HG03066 (cell line): Measurements from ENCODE around the gene PBRM1.
"Not testable (repeated sequence)": the region's sequence is repeated elsewhere in the genome, so short reads cannot be mapped to it uniquely, and the experiment has no call there.

Experiments used
- ATAC-seq: cut with Tn5 transposase; IDR thresholded peaks from one replicate; pipeline ENCODE4 v1.9.1; 2021; ENCODE audit warnings: low read depth; ENCODE audit not compliant: unreplicated experiment

PBRM1 gene

DNA sequence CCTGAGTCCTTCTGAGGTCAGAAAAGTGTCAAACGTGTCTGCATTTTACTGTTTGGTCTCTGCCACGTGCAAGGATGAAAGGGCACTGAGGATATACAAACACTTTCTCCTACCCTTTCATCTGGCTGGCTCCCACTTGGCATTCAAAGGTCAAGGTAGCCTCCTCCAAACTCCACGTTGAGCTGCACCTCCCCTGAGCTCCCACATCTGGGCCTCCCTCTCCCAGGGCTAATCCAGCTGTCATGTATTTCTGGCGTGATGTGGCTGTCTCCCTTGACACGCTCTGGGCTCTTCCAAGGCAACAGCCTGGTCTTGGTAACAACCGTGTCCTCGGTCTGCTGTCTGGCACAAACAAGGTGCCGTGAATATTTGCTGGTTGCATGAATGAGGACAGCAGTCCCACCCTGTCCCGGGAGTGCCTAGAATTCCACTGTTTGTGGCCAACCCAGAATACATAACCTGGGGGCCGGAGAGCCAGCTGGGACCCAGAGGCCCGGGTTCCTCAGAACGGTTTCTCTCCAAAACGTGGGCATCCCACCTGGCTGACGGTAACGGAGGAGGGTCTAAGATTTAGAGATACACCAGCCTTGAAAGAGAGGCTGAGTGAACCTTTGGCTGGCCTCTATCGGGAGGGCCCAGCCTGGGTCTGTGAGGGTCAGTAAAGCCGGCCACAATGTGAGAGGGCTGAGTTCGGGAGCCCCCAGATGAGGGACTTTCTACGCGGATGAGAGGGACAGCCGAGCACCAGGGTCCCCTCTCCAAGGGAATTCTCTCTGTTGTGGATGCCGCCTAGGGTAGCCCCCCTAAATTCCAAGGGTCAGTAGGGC is 19.1 kb upstream of the PBRM1 start:
- ATAC-seq = peak; percentile 8

DNA sequence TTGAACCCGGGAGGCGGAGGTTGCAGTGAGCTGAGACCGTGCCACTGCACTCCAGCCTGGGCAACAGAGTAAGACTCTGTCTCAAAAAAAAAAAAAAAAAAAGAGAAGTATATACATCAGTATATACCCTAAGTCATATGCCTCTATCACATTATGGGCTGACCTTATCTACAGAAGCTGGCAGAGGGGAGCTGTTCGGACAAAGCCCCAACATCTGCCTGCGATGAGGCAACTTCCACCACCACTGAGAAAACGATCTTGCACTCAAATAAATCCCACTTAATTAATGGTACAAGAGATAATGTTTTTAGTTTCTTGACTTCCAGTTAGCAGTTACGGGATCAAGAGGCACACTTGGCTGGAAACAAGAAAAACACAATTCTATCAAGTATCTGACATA is 17.6 kb upstream of the PBRM1 start:
- ATAC-seq = no peak

DNA sequence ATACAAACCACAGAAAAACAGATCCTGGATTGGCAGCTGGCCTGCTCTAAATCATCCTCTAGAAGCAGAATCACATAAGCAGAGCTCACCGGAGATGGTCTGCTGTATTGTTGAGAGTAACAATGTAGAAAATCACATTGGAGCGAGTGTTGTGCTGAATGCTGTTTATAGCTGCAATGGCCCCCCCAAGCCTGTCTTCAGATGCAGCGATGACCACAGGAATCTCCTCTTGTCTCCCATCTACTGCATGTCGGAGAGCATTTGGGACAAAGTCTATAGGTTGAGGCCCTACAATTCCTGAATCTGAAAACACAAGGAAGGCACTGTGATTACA is 11.9 kb upstream of the PBRM1 start:
- ATAC-seq = no peak

DNA sequence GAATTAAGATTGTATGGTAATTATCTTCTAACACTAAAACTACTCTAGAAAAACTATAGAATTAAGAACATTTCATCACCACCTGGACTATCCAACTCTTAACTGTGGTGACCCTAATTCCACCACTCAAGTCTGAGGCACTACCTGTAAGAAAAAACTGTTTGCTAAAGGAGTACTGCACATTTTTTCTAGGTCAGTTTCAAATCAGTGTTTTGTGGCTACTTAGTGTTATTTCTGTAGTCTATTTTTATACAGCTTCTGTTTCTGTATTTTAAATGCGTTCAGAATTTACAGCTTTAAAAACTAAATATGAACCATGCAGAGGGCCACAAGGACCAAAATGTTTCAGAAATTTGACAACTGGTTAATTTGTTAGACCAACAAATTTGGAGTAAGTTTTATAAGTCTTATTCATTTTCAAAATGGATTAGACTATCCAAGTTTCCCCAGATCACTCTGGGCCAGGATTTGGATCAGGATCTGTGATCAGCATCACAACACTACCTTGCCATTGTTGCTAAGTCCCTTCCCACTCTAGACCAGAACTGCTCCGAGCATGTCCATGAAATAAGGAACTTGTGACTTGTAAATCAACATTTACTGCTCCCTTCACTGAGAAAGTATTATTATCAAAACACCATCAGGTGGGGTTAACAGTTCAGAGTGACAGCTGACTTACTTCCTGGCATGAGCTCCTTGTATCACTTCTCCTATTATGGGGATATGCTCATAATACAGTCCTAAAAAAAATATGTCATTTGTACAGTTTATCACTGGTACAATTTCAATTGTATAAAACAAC is 11.3 kb upstream of the PBRM1 start:
- ATAC-seq = no peak

DNA sequence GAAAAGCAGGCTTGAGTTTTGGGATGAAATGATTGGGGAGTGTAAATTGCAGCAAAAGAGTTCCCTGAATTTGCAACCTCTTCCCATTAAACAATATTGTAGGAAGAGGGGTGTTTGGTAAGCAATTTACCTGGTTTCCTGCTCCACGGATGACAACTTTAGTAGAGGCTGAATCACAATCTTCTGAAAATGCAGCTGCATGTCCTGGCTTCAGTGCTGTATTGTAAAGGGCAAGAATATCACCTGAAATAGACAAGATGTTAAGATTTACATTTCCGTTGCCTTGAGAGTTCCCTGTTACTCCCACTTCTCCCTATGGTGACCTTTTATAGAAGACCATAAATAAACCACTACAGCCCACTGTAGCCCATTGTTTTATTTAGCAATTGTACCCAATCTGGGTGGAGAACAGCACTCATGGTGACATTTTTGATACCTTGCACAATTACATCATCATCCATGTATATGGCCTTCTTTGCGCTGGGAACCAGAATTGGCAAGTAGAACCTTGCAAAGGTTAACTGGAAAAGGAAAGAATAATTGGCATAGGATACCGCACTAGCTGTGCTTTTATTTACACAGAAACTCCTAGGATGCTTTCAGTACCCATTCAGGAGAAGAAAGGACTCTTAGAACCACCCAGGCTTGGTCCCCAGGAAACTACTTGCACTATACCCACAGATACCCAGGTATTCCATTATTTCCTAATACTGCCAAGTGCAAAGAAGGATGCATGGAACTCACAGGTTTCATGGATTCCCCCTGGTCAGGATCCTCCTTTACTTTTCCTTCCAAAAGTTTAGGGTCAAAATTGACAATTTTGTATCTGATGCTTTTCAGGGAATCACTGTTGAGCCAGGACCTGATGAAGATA is 10.3 kb upstream of the PBRM1 start:
- ATAC-seq = no peak

DNA sequence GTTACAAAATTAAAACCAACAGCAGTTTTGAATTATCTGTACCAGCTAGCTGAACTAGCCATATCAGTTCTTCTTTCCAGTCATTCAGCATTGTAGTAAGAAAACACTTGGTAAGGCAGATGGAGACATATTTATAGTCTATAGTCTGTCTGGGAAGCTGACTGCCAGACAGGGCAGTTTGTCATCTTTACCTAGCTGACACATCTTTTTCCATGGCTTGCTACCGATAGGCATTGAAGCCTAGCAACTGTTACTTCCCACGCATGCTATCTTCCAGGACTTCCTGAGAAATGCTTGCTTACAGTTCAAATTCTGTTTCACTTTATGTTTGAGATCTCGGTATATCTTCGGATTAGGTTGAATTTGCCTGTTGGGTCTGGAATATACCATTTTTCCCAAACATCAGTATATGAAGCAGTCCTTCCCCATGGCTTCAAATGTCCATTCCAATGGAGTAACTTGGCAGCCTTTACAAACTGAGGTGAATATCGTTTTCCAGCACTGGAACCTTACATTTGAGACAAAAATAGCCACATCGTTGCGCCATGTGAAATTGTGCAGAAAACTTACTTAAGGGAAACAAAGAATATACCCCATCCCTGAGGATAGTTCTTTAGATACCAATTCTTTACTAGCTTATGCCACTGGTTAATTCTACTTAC is 8.9 kb upstream of the PBRM1 start:
- ATAC-seq = no peak

DNA sequence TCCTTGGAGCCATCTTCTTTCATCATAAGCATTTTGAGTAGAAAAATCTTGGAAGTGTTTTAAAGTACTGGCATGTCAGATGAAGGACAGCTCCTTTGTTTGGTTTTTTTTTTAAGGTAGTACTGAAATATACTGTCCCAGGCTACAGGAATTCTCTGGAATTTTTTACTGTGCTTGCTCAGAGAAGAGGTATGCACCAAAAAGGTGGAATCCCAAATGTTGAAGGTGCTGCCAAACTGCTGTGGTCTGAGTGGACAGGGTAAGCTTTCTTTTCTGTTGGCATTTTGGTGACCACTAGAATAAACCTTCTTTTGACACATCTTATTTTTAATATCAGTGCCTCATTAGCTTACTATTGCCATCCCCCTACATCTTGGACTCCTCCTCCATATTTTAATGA is 7.4 kb upstream of the PBRM1 start:
- ATAC-seq = no peak

DNA sequence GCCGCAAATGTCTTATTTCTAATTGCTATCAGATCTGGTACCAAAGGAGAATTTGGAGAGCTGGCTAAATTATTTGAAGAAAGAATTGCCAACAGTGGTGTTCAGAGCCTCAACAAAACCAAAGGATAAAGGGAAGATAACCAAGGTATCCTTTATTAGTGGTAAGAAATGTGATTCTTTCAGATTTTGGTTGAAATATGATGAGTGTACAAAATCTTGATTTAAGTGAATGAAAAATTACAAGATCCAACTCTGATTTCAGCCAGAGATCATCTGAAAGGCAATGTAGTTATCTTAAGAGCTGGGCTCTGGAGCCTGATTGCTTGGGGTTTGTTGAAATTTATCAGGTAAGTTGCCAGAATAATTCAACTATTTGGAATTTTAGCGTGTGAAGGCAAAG is 4.8 kb upstream of the PBRM1 start:
- no peak for ATAC-seq

DNA sequence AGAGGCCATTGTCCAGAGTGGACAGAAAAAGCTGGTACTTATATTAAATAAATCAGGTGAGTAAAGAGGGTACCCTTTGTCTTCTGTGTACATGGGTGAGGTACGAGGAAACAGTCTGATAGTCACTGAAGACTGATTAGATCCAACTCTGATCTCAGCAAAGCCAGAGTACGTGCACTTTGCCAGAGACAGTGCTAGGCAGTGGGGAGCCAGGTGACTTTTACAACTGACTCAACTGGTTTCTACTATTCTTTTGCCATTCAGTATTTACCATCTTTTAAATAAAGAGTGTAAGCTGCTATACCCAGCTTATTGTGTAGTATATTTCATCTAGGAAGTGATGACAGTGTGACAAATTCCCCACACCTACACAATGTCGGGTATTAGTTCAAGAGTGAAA is 3.4 kb upstream of the PBRM1 start:
- no peak for ATAC-seq

DNA sequence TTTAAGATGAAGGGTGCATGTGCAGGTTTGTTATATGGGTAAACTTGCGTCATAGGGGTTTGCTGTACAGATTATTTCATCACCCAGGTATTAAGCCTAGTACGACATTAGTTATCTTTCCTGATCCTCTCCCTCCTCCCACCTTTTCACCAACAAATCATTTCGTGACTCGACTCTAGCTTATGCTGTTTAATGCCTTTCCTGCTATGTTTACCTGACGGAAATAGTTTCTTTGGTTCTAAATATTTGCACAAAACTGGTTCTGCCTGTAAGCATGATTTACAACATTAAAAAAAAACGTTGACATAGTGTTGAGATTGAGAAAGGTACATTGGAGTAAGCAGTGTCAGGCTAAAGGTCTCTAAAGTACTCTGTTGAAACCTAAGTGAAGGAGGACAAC is 2.6 kb upstream of the PBRM1 start:
- no peak for ATAC-seq

DNA sequence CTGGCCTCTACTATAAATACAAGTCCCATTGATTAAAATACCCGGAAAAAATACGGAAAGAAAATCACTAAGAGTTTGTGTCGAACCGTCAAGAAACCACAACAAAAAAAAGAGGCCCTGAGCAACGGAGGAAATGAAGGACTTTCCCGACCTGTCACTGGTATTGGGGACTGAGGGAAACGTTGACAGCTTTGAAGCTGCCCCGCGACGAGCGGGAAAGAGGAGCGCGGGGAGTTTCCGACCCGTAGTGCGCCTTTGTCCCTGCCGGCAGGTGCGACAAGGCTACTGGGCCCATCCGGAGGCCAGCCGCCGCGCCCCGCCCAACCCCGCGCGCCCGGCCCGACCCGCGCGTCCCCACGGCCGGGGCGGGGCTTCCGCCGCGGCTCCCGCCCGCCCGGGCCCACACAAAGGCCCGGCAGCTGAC is 416 bp downstream of the PBRM1 start:
- peak; percentile 68 for ATAC-seq

DNA sequence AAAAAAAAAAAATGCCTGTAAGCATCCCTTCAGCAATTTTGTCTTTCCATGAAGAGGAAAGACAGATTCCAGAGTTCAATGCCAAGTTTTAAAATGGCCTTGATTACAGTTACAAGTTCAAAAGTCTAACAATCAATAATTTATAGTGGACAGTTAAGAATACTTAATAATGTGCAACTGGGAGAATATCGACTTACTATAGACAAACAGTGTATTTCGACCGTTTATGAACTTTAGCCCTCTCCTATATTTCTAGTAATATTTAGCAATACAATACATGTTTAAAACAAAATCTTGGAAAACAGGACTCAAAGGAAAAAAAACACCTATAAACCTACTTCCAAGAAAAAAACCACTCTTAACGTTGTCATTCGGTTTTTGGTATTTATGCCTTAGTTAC is 1.5 kb downstream of the PBRM1 start:
- ATAC-seq = no peak

DNA sequence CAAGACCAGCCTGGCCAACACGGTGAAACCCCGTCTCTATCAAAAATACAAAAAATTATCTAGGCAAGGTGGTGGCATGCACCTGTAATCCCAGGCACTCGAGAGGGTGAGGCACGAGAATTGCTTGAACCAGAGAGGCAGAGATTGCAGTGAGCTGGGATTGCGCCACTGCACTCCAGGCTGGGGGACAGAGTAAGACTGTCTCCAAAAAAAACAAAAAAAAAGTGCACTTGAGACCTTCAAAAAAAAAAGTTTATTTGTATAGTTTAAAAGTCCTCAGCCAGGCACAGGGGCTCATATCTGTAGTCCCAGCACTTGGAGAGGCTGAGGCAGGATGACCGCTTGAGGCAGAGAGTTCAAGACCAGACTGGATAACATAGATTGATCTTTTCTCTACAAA is 2.1 kb downstream of the PBRM1 start:
- no peak for ATAC-seq

DNA sequence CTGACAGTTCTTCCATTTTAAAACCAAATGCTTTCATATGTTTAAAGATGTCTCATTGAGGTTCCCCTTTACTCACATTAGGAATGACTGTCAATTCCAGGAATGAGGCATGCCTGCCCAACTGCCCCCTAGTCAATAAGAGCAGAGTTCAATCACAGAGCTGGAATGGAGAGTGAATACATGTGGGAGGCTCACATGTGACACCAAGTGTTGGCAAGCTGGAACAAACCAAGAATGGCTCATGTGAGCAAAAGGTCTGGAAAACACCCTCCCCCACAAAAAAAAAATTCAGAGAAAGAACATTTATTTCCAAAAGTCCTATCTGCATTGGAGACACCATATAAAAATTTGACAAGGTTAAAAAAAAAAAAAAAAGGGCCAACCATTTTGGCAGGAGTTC is 3.7 kb downstream of the PBRM1 start:
- no peak for ATAC-seq

DNA sequence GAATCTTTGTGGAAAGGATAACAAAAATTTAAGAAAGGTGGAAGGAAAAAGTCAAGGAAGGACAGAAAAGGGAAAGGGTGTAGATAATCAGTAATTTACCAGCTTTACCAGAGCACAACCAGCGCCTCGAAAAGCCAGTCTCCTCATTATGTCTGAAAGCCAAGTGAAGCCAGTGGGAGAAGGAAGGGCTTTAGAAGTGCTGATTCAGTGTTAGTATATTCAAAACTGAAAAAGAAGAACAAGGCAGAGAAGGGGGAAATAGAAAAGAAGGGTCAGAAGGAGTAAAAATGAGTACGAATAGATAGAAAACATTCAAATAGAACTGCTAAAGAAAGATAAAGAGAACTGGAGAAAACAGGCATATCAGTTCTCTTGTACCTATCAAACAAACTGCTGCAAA is 4.1 kb downstream of the PBRM1 start:
- ATAC-seq = no peak

DNA sequence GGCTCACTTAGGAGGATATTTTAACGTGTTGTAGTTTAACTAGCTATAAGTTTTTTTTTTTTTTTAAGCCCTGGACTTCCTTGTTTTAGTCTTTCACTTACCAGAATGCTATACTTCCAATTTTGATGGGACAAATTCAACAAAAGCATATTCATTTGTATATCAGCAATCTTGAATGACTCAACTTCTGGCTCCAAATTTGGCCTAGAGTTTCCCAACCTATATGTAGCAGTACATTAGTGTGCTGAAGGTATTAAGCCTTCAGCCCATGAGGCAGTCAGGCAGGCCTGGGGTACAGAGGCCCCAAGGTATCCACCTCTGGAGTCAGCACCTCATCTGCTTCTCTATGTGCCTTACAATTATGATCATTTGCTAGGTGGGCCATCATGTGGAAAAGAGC is 5.9 kb downstream of the PBRM1 start:
- ATAC-seq = no peak

DNA sequence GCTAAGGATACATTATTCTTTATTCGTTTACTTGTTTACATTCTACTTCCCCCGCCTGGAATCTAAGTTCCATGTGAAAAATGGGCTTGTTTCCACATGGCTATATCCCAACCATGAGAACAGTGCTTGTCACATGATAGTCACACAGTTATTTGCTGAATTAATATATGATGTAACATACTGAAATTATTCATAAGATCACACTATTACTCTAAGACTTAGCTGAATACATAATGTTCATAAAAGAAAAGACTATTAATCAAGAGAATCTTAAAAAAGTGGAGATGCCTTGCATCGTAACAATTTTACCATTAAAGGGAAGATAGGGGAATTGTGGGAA is 6.5 kb downstream of the PBRM1 start:
- ATAC-seq = no peak

DNA sequence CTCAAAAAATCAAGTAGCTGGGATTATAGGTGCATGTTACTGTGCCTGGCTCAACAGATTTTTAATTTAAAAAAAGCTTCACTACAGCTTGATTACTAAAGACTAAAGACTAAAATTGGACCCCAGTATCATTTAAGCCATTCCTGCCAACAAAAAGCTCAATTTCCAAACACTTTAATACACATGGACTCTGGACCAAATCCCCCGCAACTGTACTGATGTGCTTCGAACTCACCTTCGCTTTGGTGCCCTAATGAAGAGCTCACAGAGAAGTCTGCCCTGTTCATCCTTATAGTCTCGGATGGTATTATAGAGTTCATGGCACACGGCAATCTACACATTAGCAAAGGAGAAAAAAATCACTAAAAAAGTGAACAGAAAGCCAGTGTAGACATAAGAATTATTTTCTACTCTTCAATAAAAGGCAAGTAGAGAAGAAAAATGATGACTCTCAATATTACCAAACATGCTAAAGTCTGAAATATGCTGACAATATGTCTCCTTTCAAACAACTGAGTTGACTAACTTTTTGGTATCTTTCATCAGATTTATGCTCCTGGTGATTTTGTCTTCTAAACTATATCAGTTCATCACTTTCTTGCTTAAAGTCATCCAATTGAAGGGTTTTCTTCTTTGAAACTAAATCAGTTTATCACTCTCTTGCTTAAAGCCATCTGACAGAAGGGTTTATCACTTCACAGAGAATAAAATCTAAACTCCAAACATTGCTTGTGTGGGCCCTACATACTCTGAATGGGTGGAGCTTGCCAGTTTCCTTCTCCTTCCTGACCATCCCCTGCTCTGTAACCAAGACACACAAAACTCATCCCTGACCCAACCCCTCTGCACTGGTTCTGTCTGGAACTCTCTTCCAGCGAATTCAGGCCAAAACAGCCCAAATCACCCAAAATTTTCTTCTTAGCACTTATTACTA is 7.2 kb downstream of the PBRM1 start:
- ATAC-seq = no peak

DNA sequence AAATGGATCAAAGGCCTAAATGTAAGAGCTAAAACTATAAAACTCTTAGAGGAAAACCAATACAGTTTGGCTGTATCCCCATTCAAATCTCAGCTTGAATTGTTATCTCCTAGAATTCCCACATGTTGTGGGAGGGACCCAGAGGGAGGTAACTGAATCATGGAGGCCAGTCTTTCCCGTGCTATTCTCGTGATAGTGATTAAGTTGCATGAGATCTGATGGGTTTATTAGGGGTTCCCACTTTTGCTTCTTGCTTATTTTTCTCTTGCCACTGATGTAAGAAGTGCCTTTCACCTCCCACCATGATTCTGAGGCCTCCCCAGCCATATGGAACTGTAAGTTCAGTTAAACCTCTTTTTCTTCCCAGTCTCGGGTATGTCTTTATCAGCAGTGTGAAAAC is 9.5 kb downstream of the PBRM1 start:
- not testable (repeated sequence) for ATAC-seq

DNA sequence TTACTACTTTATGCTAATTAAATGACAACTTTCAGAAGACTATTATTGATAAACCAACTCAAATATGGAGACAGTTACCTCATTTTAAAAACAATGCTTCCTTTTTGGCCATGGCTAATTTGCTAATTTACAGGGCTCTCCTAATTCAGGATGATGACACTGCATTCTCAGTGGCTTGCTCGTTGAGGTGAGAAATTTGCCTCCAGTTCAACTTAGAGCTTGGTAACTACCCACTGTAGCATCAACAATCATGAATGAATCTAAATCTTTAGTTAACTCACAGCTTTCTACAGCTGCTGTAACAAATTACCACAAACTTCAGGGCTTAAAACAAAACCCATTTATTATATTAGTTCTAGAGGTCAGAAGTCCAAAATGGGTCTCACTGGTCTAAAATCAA is 14.0 kb downstream of the PBRM1 start:
- ATAC-seq = no peak
